Neural cell (in vitro differentiated cells): ENCODE results near the gene C14orf180.

Experiments used
- CTCF ChIP-seq: fragments of 450-650 bp; IDR thresholded peaks from 2 replicates; pipeline ENCODE4 v1.5.1; 2014; ENCODE audit warnings: antibody characterized with exemption, mild to moderate bottlenecking, moderate library complexity; ENCODE audit not compliant: poor library complexity, severe bottlenecking
- EP300 ChIP-seq: fragments of 450-650 bp; conservative IDR thresholded peaks from 2 replicates; pipeline ENCODE4 v1.6.1; 2014; ENCODE audit warnings: antibody characterized with exemption, mild to moderate bottlenecking, moderate library complexity; ENCODE audit not compliant: poor library complexity, severe bottlenecking
- EZH2 ChIP-seq: fragments of 200-600, 300-800 bp; shearing (Covaris generic), sonication (generic); IDR thresholded peaks from 2 replicates; pipeline ENCODE4 v1.6.1; 2014; ENCODE audit warnings: antibody characterized with exemption, low read length, borderline replicate concordance, mild to moderate bottlenecking; ENCODE audit not compliant: insufficient read depth, poor library complexity, severe bottlenecking
- POLR2AphosphoS5 ChIP-seq: IDR thresholded peaks from 2 replicates; pipeline ENCODE4 v1.6.1; 2012
- REST ChIP-seq: IDR thresholded peaks from 2 replicates; pipeline ENCODE4 v1.6.1; 2012; ENCODE audit warnings: borderline replicate concordance
- SMC3 ChIP-seq: fragments of 450-650 bp; conservative IDR thresholded peaks from 2 replicates; pipeline ENCODE4 v1.6.1; 2014; ENCODE audit warnings: antibody characterized with exemption, mild to moderate bottlenecking, moderate library complexity; ENCODE audit not compliant: poor library complexity
- TAF1 ChIP-seq: IDR thresholded peaks from 2 replicates; pipeline ENCODE4 v1.6.1; 2012; ENCODE audit warnings: low read depth

- TF ChIP-seq CTCF (no peak), EZH2 (no peak), REST (no peak), TAF1 (no peak), POLR2AphosphoS5 (no peak), EP300 (no peak), SMC3 (no peak)
Measured at GRCh38 chr14:104557766-104558165, 21.8 kb upstream of the C14orf180 start.
